VCaP (cell line): ENCODE results near the gene PHETA1.

ENCODE experiments used
- H3K27ac ChIP-seq: fragments of 450-650 bp; 2 replicates; pipeline ENCODE4 v1.5.1; 2017
- CTCF ChIP-seq: fragments of 450-650 bp; conservative IDR thresholded peaks from 2 replicates; pipeline ENCODE4 v1.5.1; 2017; ENCODE audit warnings: mild to moderate bottlenecking, moderate library complexity

The PHETA1 gene

GRCh38 chr12:111408686-111409402, 39.9 kb upstream of the PHETA1 start:
- TF ChIP-seq CTCF = no peak
- H3K27ac ChIP-seq = no peak overlapping the region

- no peak overlapping the region for H3K27ac ChIP-seq
- TF ChIP-seq CTCF = no peak
Measured at GRCh38 chr12:111408116-111408440, 39.2 kb upstream of the PHETA1 start.

- no peak for TF ChIP-seq CTCF
- no peak overlapping the region for H3K27ac ChIP-seq
Measured at GRCh38 chr12:111407377-111408115, 38.7 kb upstream of the PHETA1 start.

GRCh38 chr12:111406474-111407376, 37.8 kb upstream of the PHETA1 start:
- peak overlapping the region; percentile 71; the same call in 1 of the 2 replicates for H3K27ac ChIP-seq
- TF ChIP-seq CTCF = no peak

GRCh38 chr12:111405859-111406473, 37.1 kb upstream of the PHETA1 start, which contains the start of gene SH2B3:
Gene SH2B3 (plus strand): TSS chr12:111405923. CDS start chr12:111418146, 12,223 bp downstream.
- no peak for TF ChIP-seq CTCF
- peak within 1 kb of the TSS; percentile 71; the same call in 1 of the 2 replicates for H3K27ac ChIP-seq

- TF ChIP-seq CTCF = peak; percentile 84
- peak overlapping the region; percentile 71; the same call in 1 of the 2 replicates for H3K27ac ChIP-seq
Measured at GRCh38 chr12:111405149-111405858, 36.4 kb upstream of the PHETA1 start.
